H9 (cell line): ENCODE measurements around the gene SERPIND1. TPM values are rescaled to one million over a fixed set of nuclear protein-coding genes. Genes with fewer than 3 reads are reported as not detected.

Experiments used
- DNase-seq: peaks from one replicate; pipeline ENCODE4 v3.0.0-alpha.2; 2017
- H2AFZ ChIP-seq: one replicate; pipeline ENCODE4 v1.6.1; 2013; ENCODE audit warnings: mild to moderate bottlenecking, low read length, control low read depth, moderate library complexity
- H2AK5ac ChIP-seq: 2 replicates; pipeline ENCODE4 v1.6.1; 2013; ENCODE audit warnings: low read length, control low read depth, mixed read lengths; ENCODE audit not compliant: insufficient read length
- H2BK120ac ChIP-seq: one replicate; pipeline ENCODE4 v1.6.1; 2013; ENCODE audit warnings: low read depth, mild to moderate bottlenecking, low read length, control low read depth, inconsistent platforms; ENCODE audit not compliant: poor library complexity, severe bottlenecking
- H2BK12ac ChIP-seq: 2 replicates; pipeline ENCODE4 v1.6.1; 2013; ENCODE audit warnings: low read length, control low read depth, mixed read lengths, low read depth; ENCODE audit not compliant: insufficient read length
- H2BK15ac ChIP-seq: 2 replicates; pipeline ENCODE4 v1.6.1; 2013; ENCODE audit warnings: low read depth, low read length, control low read depth
- H2BK20ac ChIP-seq: one replicate; pipeline ENCODE4 v1.6.1; 2013; ENCODE audit warnings: low read depth, mild to moderate bottlenecking, low read length, control low read depth, inconsistent platforms; ENCODE audit not compliant: poor library complexity, severe bottlenecking
- H2BK5ac ChIP-seq: 2 replicates; pipeline ENCODE4 v1.6.1; 2013; ENCODE audit warnings: low read length, control low read depth, mixed read lengths; ENCODE audit not compliant: insufficient read length
- H3K14ac ChIP-seq: 2 replicates; pipeline ENCODE4 v1.6.1; 2013; ENCODE audit warnings: low read length, control low read depth; ENCODE audit not compliant: insufficient read depth
- H3K18ac ChIP-seq: 2 replicates; pipeline ENCODE4 v1.6.1; 2013; ENCODE audit warnings: low read depth, mild to moderate bottlenecking, mixed read lengths, low read length, control low read depth; ENCODE audit not compliant: insufficient read length
- H3K23ac ChIP-seq: 2 replicates; pipeline ENCODE4 v1.6.1; 2013; ENCODE audit warnings: low read length, control low read depth, mixed read lengths, low read depth; ENCODE audit not compliant: insufficient read length
- H3K23me2 ChIP-seq: 2 replicates; pipeline ENCODE4 v1.6.1; 2013; ENCODE audit warnings: low read depth, mild to moderate bottlenecking, mixed read lengths, low read length, control low read depth; ENCODE audit not compliant: insufficient read length, poor library complexity, severe bottlenecking
- H3K27ac ChIP-seq: 2 replicates; pipeline ENCODE4 v1.5.1; 2013; ENCODE audit warnings: low read length, control low read depth, mixed read lengths, low read depth; ENCODE audit not compliant: insufficient read length
- H3K27me3 ChIP-seq: 2 replicates; pipeline ENCODE4 v1.6.1; 2013; ENCODE audit warnings: low read length, control low read depth, inconsistent platforms; ENCODE audit not compliant: insufficient read depth
- H3K4ac ChIP-seq: 2 replicates; pipeline ENCODE4 v1.6.1; 2013; ENCODE audit warnings: low read depth, mild to moderate bottlenecking, control low read depth, inconsistent platforms, low read length, moderate library complexity
- H3K4me1 ChIP-seq: 2 replicates; pipeline ENCODE4 v1.6.1; 2013; ENCODE audit warnings: low read length, control low read depth, inconsistent platforms; ENCODE audit not compliant: insufficient read depth
- H3K4me2 ChIP-seq: 2 replicates; pipeline ENCODE4 v1.6.1; 2013; ENCODE audit warnings: low read length, control low read depth, mixed read lengths; ENCODE audit not compliant: insufficient read length, insufficient read depth
- H3K56ac ChIP-seq: 2 replicates; pipeline ENCODE4 v1.6.1; 2013; ENCODE audit warnings: low read depth, mild to moderate bottlenecking, mixed read lengths, low read length, control low read depth; ENCODE audit not compliant: insufficient read length
- H3K79me1 ChIP-seq: 2 replicates; pipeline ENCODE4 v1.6.1; 2013; ENCODE audit warnings: low read depth, mild to moderate bottlenecking, moderate library complexity, low read length, control low read depth, inconsistent platforms; ENCODE audit not compliant: insufficient read depth, poor library complexity, severe bottlenecking
- H3K79me2 ChIP-seq: 2 replicates; pipeline ENCODE4 v1.6.1; 2013; ENCODE audit warnings: low read length, control low read depth, inconsistent platforms; ENCODE audit not compliant: insufficient read depth
- H3K9ac ChIP-seq: 2 replicates; pipeline ENCODE4 v1.6.1; 2013; ENCODE audit warnings: low read length, control low read depth, mixed read lengths; ENCODE audit not compliant: insufficient read length; ENCODE audit errors: extremely low read depth
- H3K9me3 ChIP-seq: one replicate; pipeline ENCODE4 v1.6.1; 2013; ENCODE audit warnings: low read depth, low read length, inconsistent platforms; ENCODE audit not compliant: control insufficient read depth
- H3T11ph ChIP-seq: one replicate; pipeline ENCODE4 v1.6.1; 2013; ENCODE audit warnings: mild to moderate bottlenecking, low read length, control low read depth, inconsistent platforms
- H4K20me1 ChIP-seq: one replicate; pipeline ENCODE4 v1.6.1; 2013; ENCODE audit not compliant: control insufficient read depth, insufficient read length, insufficient read depth
- H4K5ac ChIP-seq: 2 replicates; pipeline ENCODE4 v1.6.1; 2013; ENCODE audit warnings: low read depth, mild to moderate bottlenecking, mixed read lengths, low read length, control low read depth; ENCODE audit not compliant: insufficient read length
- H4K8ac ChIP-seq: replicated peaks from 2 replicates; pipeline ENCODE4 v1.6.1; 2013; ENCODE audit warnings: low read length, control low read depth, mixed read lengths, low read depth; ENCODE audit not compliant: insufficient read length
- H4K91ac ChIP-seq: 2 replicates; pipeline ENCODE4 v1.6.1; 2013; ENCODE audit warnings: low read depth, mild to moderate bottlenecking, moderate library complexity, mixed read lengths, low read length, control low read depth; ENCODE audit not compliant: insufficient read length
- H3K27ac Mint-ChIP-seq, 3 experiments: 2 replicates in 2 of 3; 3 replicates in 1 of 3; pipeline ENCODE4 v1.8.0; 2020 to 2021; ENCODE audit warnings: mixed read lengths in 3 of 3, mild to moderate bottlenecking in 1 of 3, moderate library complexity in 1 of 3
- H3K27me3 Mint-ChIP-seq: 2 replicates; pipeline ENCODE4 v1.8.0; 2021; ENCODE audit warnings: low read depth, mild to moderate bottlenecking, moderate library complexity, mixed read lengths
- H3K36me3 Mint-ChIP-seq, 3 experiments: 2 replicates in 2 of 3; 3 replicates in 1 of 3; pipeline ENCODE4 v1.8.0; 2020 to 2021; ENCODE audit warnings: low read depth in 3 of 3, mixed read lengths in 3 of 3; ENCODE audit not compliant: insufficient read depth in 1 of 3
- H3K4me1 Mint-ChIP-seq, 2 experiments: 2 replicates each; pipeline ENCODE4 v1.8.0; 2020; ENCODE audit warnings: mixed read lengths in 2 of 2
- H3K4me3 Mint-ChIP-seq, 2 experiments: 2 replicates in 1 of 2; 3 replicates in 1 of 2; pipeline ENCODE4 v1.8.0; 2020 to 2021; ENCODE audit warnings: mild to moderate bottlenecking in 2 of 2, mixed read lengths in 2 of 2, moderate library complexity in 1 of 2
- H3K9me3 Mint-ChIP-seq, 2 experiments: 2 replicates in 1 of 2; 3 replicates in 1 of 2; pipeline ENCODE4 v1.8.0; 2020; ENCODE audit warnings: mild to moderate bottlenecking in 2 of 2, mixed read lengths in 2 of 2, moderate library complexity in 1 of 2
- CTCF ChIP-seq: fragments of 200-600 bp; sonication (generic); conservative IDR thresholded peaks from 3 replicates; pipeline ENCODE4 v1.8.0; 2021; ENCODE audit warnings: antibody characterized with exemption, mild to moderate bottlenecking
- WGBS: extraction: QIAGEN DNeasy Blood & Tissue Kit; methylation state at CpG from one replicate; pipeline ENCODE4 v1.1.7; 2013; ENCODE audit warnings: missing lambda C conversion rate, low lambda C conversion rate, mixed read lengths; ENCODE audit not compliant: insufficient read length; ENCODE audit errors: extremely low coverage; 5-methylcytosine and 5-hydroxymethylcytosine counted together
- total RNA-seq: library from RNA; stranded (reverse); gene quantifications from 2 replicates; pipeline ENCODE4 v1.2.1, GENCODE V29; 2021

Gene SERPIND1
- total RNA-seq, 1 experiment from 2014 or later, result not detected

DNA sequence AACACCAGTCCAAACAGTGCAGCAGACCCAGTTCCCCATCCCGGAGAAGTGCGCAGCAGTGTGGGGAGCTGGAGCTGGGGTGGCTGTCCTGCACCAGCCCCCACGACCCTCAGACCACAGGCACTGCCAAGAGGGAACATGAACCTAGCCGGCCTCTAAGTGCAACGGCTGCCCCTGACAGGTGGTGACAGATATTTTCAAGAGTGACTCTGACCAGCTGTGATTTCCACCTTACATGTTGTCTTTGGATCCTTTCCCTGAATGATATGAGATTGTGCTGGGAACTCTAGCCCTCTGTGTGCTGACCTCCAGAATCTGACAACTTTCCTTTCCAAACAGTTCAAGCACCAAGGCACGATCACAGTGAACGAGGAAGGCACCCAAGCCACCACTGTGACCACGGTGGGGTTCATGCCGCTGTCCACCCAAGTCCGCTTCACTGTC is 12.6 kb downstream of the SERPIND1 start:
- H3K9ac ChIP-seq, result no peak overlapping the region
- H3K14ac ChIP-seq, result no peak overlapping the region
- H4K91ac ChIP-seq, result no peak overlapping the region
- no peak overlapping the region for H2BK12ac ChIP-seq
- H4K20me1 ChIP-seq, result no peaks in the 10 kb centered on the region
- Mint-ChIP-seq H3K27me3 (no peaks in the 10 kb centered on the region), H3K27ac (peak overlapping the region in 2 of 3 experiments; percentile 28 to 45; a peak in 2 of 7 replicates), H3K4me3 (no peak overlapping the region), H3K9me3 (no peaks in the 10 kb centered on the region), H3K4me1 (peaks cover 11 to 16% of the 10 kb centered on the region in 2 experiments), H3K36me3 (peaks cover 0 to 7% (median 3%) of the 10 kb centered on the region in 3 experiments; a peak in 1 of 7 replicates)
- H4K5ac ChIP-seq, result no peak overlapping the region
- no peak overlapping the region for H2BK15ac ChIP-seq
- no peaks in the 10 kb centered on the region for H3K23me2 ChIP-seq
- no peak overlapping the region for H3K56ac ChIP-seq
- H3K9me3 ChIP-seq, result no peaks in the 10 kb centered on the region
- no peak overlapping the region for H3K27ac ChIP-seq
- H4K8ac ChIP-seq, result no peak overlapping the region
- H3T11ph ChIP-seq, result no peak overlapping the region
- H3K27me3 ChIP-seq, result no peaks in the 10 kb centered on the region
- H3K4me2 ChIP-seq, result no peak overlapping the region
- H3K79me1 ChIP-seq, result no peaks in the 10 kb centered on the region
- no peak for DNase-seq
- H3K79me2 ChIP-seq, result no peaks in the 10 kb centered on the region
- H2BK120ac ChIP-seq, result no peak overlapping the region
- H3K18ac ChIP-seq, result no peak overlapping the region
- H2BK5ac ChIP-seq, result no peak overlapping the region
- no peaks in the 10 kb centered on the region; the same call in none of the 2 replicates for H3K4me1 ChIP-seq
- H3K23ac ChIP-seq, result no peak overlapping the region
- no peak for TF ChIP-seq CTCF
- no peak overlapping the region for H2BK20ac ChIP-seq
- no peak overlapping the region for H2AFZ ChIP-seq
- no peak overlapping the region for H3K4ac ChIP-seq
- H2AK5ac ChIP-seq, result no peak overlapping the region
- no CpG with 5 or more reads among the region's 10 CpGs for WGBS
